Activated naive CD8-positive, alpha-beta T cell treated with anti-CD3 and anti-CD28 coated beads for 36 hours (primary cell): ENCODE measurements around the gene LMF1. TPM values are rescaled to one million over a fixed set of nuclear protein-coding genes. Genes with fewer than 3 reads are reported as not detected.

Experiments
- DNase-seq: peaks from one replicate; pipeline ENCODE4 v3.0.0; 2021
- H3K27ac Mint-ChIP-seq: one replicate; pipeline ENCODE4 v1.8.0; 2022; ENCODE audit warnings: mild to moderate bottlenecking, moderate library complexity, mixed read lengths
- H3K27me3 Mint-ChIP-seq: one replicate; pipeline ENCODE4 v1.8.0; 2022; ENCODE audit warnings: mild to moderate bottlenecking, mixed read lengths
- H3K36me3 Mint-ChIP-seq: one replicate; pipeline ENCODE4 v1.8.0; 2021; ENCODE audit warnings: mild to moderate bottlenecking, mixed read lengths
- H3K4me1 Mint-ChIP-seq: one replicate; pipeline ENCODE4 v1.8.0; 2021; ENCODE audit warnings: mixed read lengths
- H3K4me3 Mint-ChIP-seq: one replicate; pipeline ENCODE4 v1.8.0; 2022; ENCODE audit warnings: mild to moderate bottlenecking, moderate library complexity, mixed read lengths
- H3K9me3 Mint-ChIP-seq: one replicate; pipeline ENCODE4 v1.8.0; 2022; ENCODE audit warnings: mixed read lengths
- total RNA-seq, 2 experiments: library from RNA; stranded (reverse); gene quantifications; one replicate each; pipeline ENCODE4 v1.2.3, GENCODE V29; 2021

The LMF1 gene
- total RNA-seq, 2 experiments from 2014 or later = 7.0 to 8.1 TPM

- no peak for DNase-seq
- Mint-ChIP-seq H3K4me3 (no peak overlapping the region), H3K4me1 (peaks cover 2% of the 10 kb centered on the region), H3K27me3 (no peaks in the 10 kb centered on the region), H3K27ac (no peak overlapping the region), H3K9me3 (no peaks in the 10 kb centered on the region), H3K36me3 (peaks cover 5% of the 10 kb centered on the region)
Measured at GRCh38 chr16:873243-873661, 97.5 kb downstream of the LMF1 start.

- Mint-ChIP-seq H3K4me1 (peaks cover 2% of the 10 kb centered on the region), H3K27ac (no peak overlapping the region), H3K4me3 (no peak overlapping the region), H3K36me3 (peaks cover 5% of the 10 kb centered on the region), H3K9me3 (no peaks in the 10 kb centered on the region), H3K27me3 (no peaks in the 10 kb centered on the region)
- DNase-seq = no peak
Measured at GRCh38 chr16:872436-873242, 98.1 kb downstream of the LMF1 start.

- H3K9me3 Mint-ChIP-seq = no peaks in the 10 kb centered on the region
- H3K36me3 Mint-ChIP-seq = peaks cover 5% of the 10 kb centered on the region
- DNase-seq = no peak
- H3K27me3 Mint-ChIP-seq = no peaks in the 10 kb centered on the region
- no peaks in the 10 kb centered on the region for H3K4me1 Mint-ChIP-seq
- no peak overlapping the region for H3K4me3 Mint-ChIP-seq
- H3K27ac Mint-ChIP-seq = no peak overlapping the region
Measured at GRCh38 chr16:871562-872345, 99.0 kb downstream of the LMF1 start.

GRCh38 chr16:870856-871561 is 99.8 kb downstream of the LMF1 start:
- Mint-ChIP-seq H3K4me3 (no peak overlapping the region), H3K9me3 (no peaks in the 10 kb centered on the region), H3K27me3 (no peaks in the 10 kb centered on the region), H3K4me1 (no peaks in the 10 kb centered on the region), H3K27ac (no peak overlapping the region), H3K36me3 (peaks cover 5% of the 10 kb centered on the region)
- no peak for DNase-seq

- Mint-ChIP-seq H3K4me1 (no peaks in the 10 kb centered on the region), H3K27ac (no peak overlapping the region), H3K4me3 (no peak overlapping the region), H3K9me3 (no peaks in the 10 kb centered on the region), H3K27me3 (no peaks in the 10 kb centered on the region), H3K36me3 (peaks cover 5% of the 10 kb centered on the region)
- no peak for DNase-seq
Measured at GRCh38 chr16:869823-870641, 100.8 kb downstream of the LMF1 start.

GRCh38 chr16:868846-869822 is 101.7 kb downstream of the LMF1 start:
- Mint-ChIP-seq H3K36me3 (peaks cover 5% of the 10 kb centered on the region), H3K4me1 (no peaks in the 10 kb centered on the region), H3K4me3 (no peak overlapping the region), H3K27ac (no peak overlapping the region), H3K9me3 (no peaks in the 10 kb centered on the region), H3K27me3 (no peaks in the 10 kb centered on the region)
- DNase-seq = no peak

GRCh38 chr16:868386-868755 is 102.4 kb downstream of the LMF1 start:
- Mint-ChIP-seq H3K27me3 (no peaks in the 10 kb centered on the region), H3K27ac (no peak overlapping the region), H3K4me1 (no peaks in the 10 kb centered on the region), H3K4me3 (no peak overlapping the region), H3K9me3 (peaks cover 1% of the 10 kb centered on the region), H3K36me3 (peaks cover under 1% of the 10 kb centered on the region)
- no peak for DNase-seq

GRCh38 chr16:867421-868385 is 103.1 kb downstream of the LMF1 start:
- Mint-ChIP-seq H3K4me1 (no peaks in the 10 kb centered on the region), H3K36me3 (no peaks in the 10 kb centered on the region), H3K27ac (no peak overlapping the region), H3K9me3 (peaks cover 6% of the 10 kb centered on the region), H3K4me3 (no peak overlapping the region), H3K27me3 (no peaks in the 10 kb centered on the region)
- no peak for DNase-seq

GRCh38 chr16:866252-866896 is 104.4 kb downstream of the LMF1 start:
- DNase-seq = no peak
- Mint-ChIP-seq H3K27me3 (no peaks in the 10 kb centered on the region), H3K4me3 (no peak overlapping the region), H3K27ac (no peak overlapping the region), H3K9me3 (peaks cover 11% of the 10 kb centered on the region), H3K36me3 (no peaks in the 10 kb centered on the region), H3K4me1 (no peaks in the 10 kb centered on the region)

GRCh38 chr16:865026-865425 is 105.8 kb downstream of the LMF1 start:
- H3K36me3 Mint-ChIP-seq = peaks cover 5% of the 10 kb centered on the region
- H3K9me3 Mint-ChIP-seq = peaks cover 20% of the 10 kb centered on the region

GRCh38 chr16:861446-861845 is 109.3 kb downstream of the LMF1 start:
- H3K4me1 Mint-ChIP-seq = no peaks in the 10 kb centered on the region
- H3K4me3 Mint-ChIP-seq = no peak overlapping the region
- no peak for DNase-seq
- no peak overlapping the region for H3K27ac Mint-ChIP-seq
- H3K9me3 Mint-ChIP-seq = peaks cover 20% of the 10 kb centered on the region
- peaks cover 10% of the 10 kb centered on the region for H3K36me3 Mint-ChIP-seq
- no peaks in the 10 kb centered on the region for H3K27me3 Mint-ChIP-seq

More at GRCh38 chr16:865026-865425, 105.8 kb downstream of the LMF1 start:
- no peak overlapping the region for H3K4me3 Mint-ChIP-seq
- H3K27ac Mint-ChIP-seq = no peak overlapping the region
- no peak for DNase-seq
- H3K4me1 Mint-ChIP-seq = no peaks in the 10 kb centered on the region
- no peaks in the 10 kb centered on the region for H3K27me3 Mint-ChIP-seq

- no peaks in the 10 kb centered on the region for H3K27me3 Mint-ChIP-seq
- H3K36me3 Mint-ChIP-seq = peaks cover 10% of the 10 kb centered on the region
- H3K27ac Mint-ChIP-seq = no peak overlapping the region
- H3K4me1 Mint-ChIP-seq = no peaks in the 10 kb centered on the region
- H3K9me3 Mint-ChIP-seq = peaks cover 20% of the 10 kb centered on the region
- no peak overlapping the region for H3K4me3 Mint-ChIP-seq
- no peak for DNase-seq
Measured at GRCh38 chr16:860891-861290, 109.9 kb downstream of the LMF1 start.
